Tongue (tissue), 2 donors: ENCODE results near the gene PRMT5. TPM values are rescaled to one million over a fixed set of nuclear protein-coding genes. Genes with fewer than 3 reads are reported as not detected.
"Not testable (repeated sequence)": the region's sequence is repeated elsewhere in the genome, so short reads cannot be mapped to it uniquely, and the experiment has no call there.

Experiments
- DNase-seq: peaks from one replicate; pipeline ENCODE4 v3.0.0-alpha.2; 2015
- total RNA-seq: library from RNA; depleted of rRNA; stranded (reverse); fragments of >200 nt; gene quantifications from one replicate; pipeline ENCODE4 v1.2.3, GENCODE V29; 2014

The PRMT5 gene
- total RNA-seq: 64.8 TPM

GRCh38 chr14:22929104-22929960, at the start of gene PRMT5:
Gene PRMT5, minus strand, starts transcription at chr14:22929376. Its CDS starts 15 bp downstream, at chr14:22929361.
- DNase-seq: peak; percentile 100

GRCh38 chr14:22978487-22978837, 49.3 kb upstream of the PRMT5 start:
- DNase-seq: no peak

- DNase-seq: peak; percentile 97
Measured at GRCh38 chr14:22977684-22978486, 48.7 kb upstream of the PRMT5 start.

GRCh38 chr14:22977434-22977683, 48.2 kb upstream of the PRMT5 start:
- DNase-seq: no peak

- DNase-seq: peak; percentile 73
Measured at GRCh38 chr14:22976620-22977433, 47.7 kb upstream of the PRMT5 start.

GRCh38 chr14:22974530-22975313, 45.5 kb upstream of the PRMT5 start:
- no peak for DNase-seq

- peak; percentile 83 for DNase-seq
Measured at GRCh38 chr14:22973217-22974032, 44.2 kb upstream of the PRMT5 start.

- DNase-seq: no peak
Measured at GRCh38 chr14:22972313-22972930, 43.2 kb upstream of the PRMT5 start.

GRCh38 chr14:22971152-22971551, 42.0 kb upstream of the PRMT5 start:
- DNase-seq: no peak

- no peak for DNase-seq
Measured at GRCh38 chr14:22966783-22967269, 37.6 kb upstream of the PRMT5 start.

GRCh38 chr14:22965916-22966782, 37.0 kb upstream of the PRMT5 start:
- DNase-seq: not testable (repeated sequence)

- DNase-seq: no peak
Measured at GRCh38 chr14:22962061-22962676, 33.0 kb upstream of the PRMT5 start.

GRCh38 chr14:22955702-22956569, 26.8 kb upstream of the PRMT5 start:
- peak; percentile 29 for DNase-seq

GRCh38 chr14:22952418-22952817, 23.2 kb upstream of the PRMT5 start:
- no peak for DNase-seq

GRCh38 chr14:22951795-22952194, 22.6 kb upstream of the PRMT5 start:
- not testable (repeated sequence) for DNase-seq

- no peak for DNase-seq
Measured at GRCh38 chr14:22945642-22946041, 16.5 kb upstream of the PRMT5 start.

GRCh38 chr14:22939684-22940083, 10.5 kb upstream of the PRMT5 start:
- no peak for DNase-seq

GRCh38 chr14:22935156-22935555, 6.0 kb upstream of the PRMT5 start:
- DNase-seq: no peak
